Liver (tissue), 9 donors: ENCODE measurements around the gene IMPA2. TPM values are rescaled to one million over a fixed set of nuclear protein-coding genes. Genes with fewer than 3 reads are reported as not detected.

Experiments used
- DNase-seq: peaks from one replicate; pipeline ENCODE4 v3.0.0-alpha.2; 2017; ENCODE audit warnings: low spot score
- H3K27ac ChIP-seq, 2 donors: one replicate each; pipeline ENCODE4 v1.7.0; 2013; ENCODE audit warnings: inconsistent platforms in 2 of 2, low read length in 2 of 2, control low read depth in 1 of 2, low read depth in 1 of 2, mild to moderate bottlenecking in 1 of 2
- H3K27me3 ChIP-seq, 4 donors: one replicate each; pipeline versions ENCODE4 v1.6.1 to v1.7.0; 2013; ENCODE audit warnings: low read length in 3 of 4, inconsistent platforms in 1 of 4, mild to moderate bottlenecking in 1 of 4, moderate library complexity in 1 of 4; ENCODE audit not compliant: control insufficient read depth in 4 of 4, insufficient read depth in 4 of 4
- H3K36me3 ChIP-seq, 4 donors: one replicate each; pipeline versions ENCODE4 v1.6.1 to v1.7.0; 2013; ENCODE audit warnings: low read length in 3 of 4, mild to moderate bottlenecking in 3 of 4, low read depth in 1 of 4, moderate library complexity in 1 of 4; ENCODE audit not compliant: control insufficient read depth in 4 of 4, insufficient read depth in 3 of 4
- H3K4me1 ChIP-seq, 4 donors: one replicate each; pipeline versions ENCODE4 v1.6.1 to v1.7.0; 2013; ENCODE audit warnings: low read length in 3 of 4, mild to moderate bottlenecking in 3 of 4, moderate library complexity in 1 of 4; ENCODE audit not compliant: control insufficient read depth in 4 of 4, insufficient read depth in 4 of 4
- H3K4me3 ChIP-seq, 3 donors: one replicate each; pipeline versions ENCODE4 v1.6.1 to v1.7.0; 2013; ENCODE audit warnings: low read length in 3 of 3, control low read depth in 1 of 3, low read depth in 1 of 3, mild to moderate bottlenecking in 1 of 3
- H3K9ac ChIP-seq, 2 donors: one replicate each; pipeline ENCODE4 v1.7.0; 2013; ENCODE audit warnings: low read length in 2 of 2, mild to moderate bottlenecking in 2 of 2, moderate library complexity in 2 of 2, control low read depth in 1 of 2, low read depth in 1 of 2
- H3K9me3 ChIP-seq, 4 donors: one replicate each; pipeline versions ENCODE4 v1.6.1 to v1.7.0; 2013; ENCODE audit warnings: low read length in 3 of 4; ENCODE audit not compliant: control insufficient read depth in 4 of 4
- ATF3 ChIP-seq: IDR thresholded peaks from 2 replicates; pipeline ENCODE4 v1.6.1; 2016; ENCODE audit warnings: antibody characterized with exemption
- CTCF ChIP-seq: fragments of 150-350 bp; IDR thresholded peaks from 2 replicates; pipeline ENCODE4 v1.5.1; 2017; ENCODE audit warnings: improper control_type of control experiment, low read depth, low read length; ENCODE audit not compliant: missing input control
- EGR1 ChIP-seq, 2 donors: IDR thresholded peaks; 2 replicates each; pipeline ENCODE4 v1.6.1; 2016 to 2018; ENCODE audit warnings: antibody characterized with exemption in 2 of 2, low read depth in 2 of 2
- FOXA1 ChIP-seq: IDR thresholded peaks from 2 replicates; pipeline ENCODE4 v1.6.1; 2016; ENCODE audit warnings: antibody characterized with exemption
- FOXA2 ChIP-seq: IDR thresholded peaks from 2 replicates; pipeline ENCODE4 v1.6.1; 2016; ENCODE audit warnings: antibody characterized with exemption
- GABPA ChIP-seq, 2 donors: IDR thresholded peaks in 1 of 2; conservative IDR thresholded peaks in 1 of 2; 2 replicates each; pipeline ENCODE4 v1.6.1; 2016; ENCODE audit warnings: antibody characterized with exemption in 2 of 2, mild to moderate bottlenecking in 1 of 2, moderate library complexity in 1 of 2
- HNF4A ChIP-seq, 2 donors: conservative IDR thresholded peaks; 2 replicates each; pipeline ENCODE4 v1.6.1; 2016; ENCODE audit warnings: antibody characterized with exemption in 2 of 2, mild to moderate bottlenecking in 2 of 2
- HNF4G ChIP-seq: IDR thresholded peaks from 2 replicates; pipeline ENCODE4 v1.6.1; 2016; ENCODE audit warnings: antibody characterized with exemption
- JUND ChIP-seq, 2 donors: IDR thresholded peaks; 2 replicates each; pipeline ENCODE4 v1.6.1; 2016; ENCODE audit warnings: antibody characterized with exemption in 2 of 2
- MAX ChIP-seq: IDR thresholded peaks from 2 replicates; pipeline ENCODE4 v1.6.1; 2016; ENCODE audit warnings: antibody characterized with exemption
- NR2F2 ChIP-seq: IDR thresholded peaks from 2 replicates; pipeline ENCODE4 v1.6.1; 2016; ENCODE audit warnings: antibody characterized with exemption
- RAD21 ChIP-seq, 2 donors: IDR thresholded peaks; 2 replicates each; pipeline ENCODE4 v1.6.1; 2016; ENCODE audit warnings: antibody characterized with exemption in 2 of 2, mild to moderate bottlenecking in 2 of 2
- REST ChIP-seq: IDR thresholded peaks from 2 replicates; pipeline ENCODE4 v1.6.1; 2016; ENCODE audit warnings: antibody characterized with exemption, mild to moderate bottlenecking
- RXRA ChIP-seq, 2 donors: IDR thresholded peaks; 2 replicates each; pipeline ENCODE4 v1.6.1; 2017 to 2018; ENCODE audit warnings: antibody characterized with exemption in 2 of 2, mild to moderate bottlenecking in 1 of 2
- SP1 ChIP-seq: IDR thresholded peaks from 2 replicates; pipeline ENCODE4 v1.6.1; 2018; ENCODE audit warnings: antibody characterized with exemption, mild to moderate bottlenecking
- TAF1 ChIP-seq: conservative IDR thresholded peaks from 2 replicates; pipeline ENCODE4 v1.6.1; 2016; ENCODE audit warnings: antibody characterized with exemption, mild to moderate bottlenecking
- YY1 ChIP-seq: IDR thresholded peaks from 2 replicates; pipeline ENCODE4 v1.6.1; 2016; ENCODE audit warnings: antibody characterized with exemption, mild to moderate bottlenecking
- ZBTB33 ChIP-seq: IDR thresholded peaks from 2 replicates; pipeline ENCODE4 v1.6.1; 2016; ENCODE audit warnings: antibody characterized with exemption
- WGBS: extraction: QIAGEN DNeasy Blood & Tissue Kit; methylation state at CpG from one replicate; pipeline ENCODE4 v1.1.7; 2013; 5-methylcytosine and 5-hydroxymethylcytosine counted together
- polyA plus RNA-seq, 2 donors: library from polyadenylated mRNA; stranded (reverse) in 1 of 2; unstranded in 1 of 2; fragments of 200-250 nt in 1 of 2; fragments of >200 nt in 1 of 2; fragmentation: Nextera tagmentation in 1 of 2; extraction: Ambion mirVana in 1 of 2; gene quantifications; one replicate each; pipeline versions ENCODE4 v1.2.1 to v1.2.3, GENCODE V29; 2013 to 2015
- total RNA-seq, 2 donors: library from RNA; depleted of rRNA; stranded (reverse); fragments of >200 nt; gene quantifications; one replicate each; pipeline ENCODE4 v1.2.3, GENCODE V29; 2014
- donor health status: healthy.
- donor health status: healthy.
- donor health status: healthy.
- donor health status: healthy.
- donor health status: healthy.

The IMPA2 gene
- total and polyA plus RNA-seq, 4 donors, result 27.5 to 55.8 (median 48.2) TPM

- TF ChIP-seq CTCF (no peak), TAF1 (no peak), RXRA (IDR thresholded peaks at IDR 0.05) (no peak)
These were observed 48.7 kb downstream of the IMPA2 start (continued) for GRCh38 chr18:12029786-12030584.

- peaks cover 0 to 15% (median 7%) of the 10 kb centered on the region in 4 donors for H3K36me3 ChIP-seq
- H3K9ac ChIP-seq, result no peak overlapping the region
- no peak for DNase-seq
- 90% methylated on average over 10 of the region's 10 CpGs for WGBS
- H3K27ac ChIP-seq, result no peak overlapping the region
- no peak overlapping the region for H3K4me3 ChIP-seq
- TF ChIP-seq CTCF (no peak), FOXA1 (no peak), NR2F2 (no peak), EGR1 (IDR thresholded peaks at IDR 0.05; ENCODE audit: low read depth in 2 of 2) (no peak), ZBTB33 (no peak), REST (no peak), MAX (no peak), SP1 (no peak), GABPA (IDR thresholded peaks at IDR 0.05 in 1 of 2, conservative IDR thresholded peaks at IDR 0.05 in 1 of 2) (no peak), JUND (IDR thresholded peaks at IDR 0.05) (no peak), RXRA (IDR thresholded peaks at IDR 0.05) (no peak), RAD21 (IDR thresholded peaks at IDR 0.05) (no peak), HNF4G (no peak), YY1 (no peak), HNF4A (conservative IDR thresholded peaks at IDR 0.05) (no peak), TAF1 (no peak), ATF3 (no peak), FOXA2 (no peak)
- no peaks in the 10 kb centered on the region for H3K9me3 ChIP-seq
- no peaks in the 10 kb centered on the region for H3K27me3 ChIP-seq
- H3K4me1 ChIP-seq, result peaks cover 2 to 12% (median 6%) of the 10 kb centered on the region in 4 donors
These were observed 49.4 kb downstream of the IMPA2 start for GRCh38 chr18:12030670-12031069.
